ENCODE data around the gene RPTOR.

GRCh38 chr17:80910043-80910442, 365.4 kb downstream of the RPTOR start:
- TF ChIP-seq EZH2phosphoT487 (IDR thresholded peaks at IDR 0.05; ENCODE audit: insufficient read depth, low read depth) (no peak), EZH2 (IDR thresholded peaks at IDR 0.05; ENCODE audit: insufficient read depth, poor library complexity, severe bottlenecking) (no peak)
